GM18508 (cell line): ENCODE data around the gene CERS2.

Source experiments
- ATAC-seq: cut with Tn5 transposase; IDR thresholded peaks from one replicate; pipeline ENCODE4 v1.9.1; 2021; ENCODE audit warnings: moderate number of reproducible peaks; ENCODE audit not compliant: insufficient read depth, unreplicated experiment

CERS2 gene, protein sequence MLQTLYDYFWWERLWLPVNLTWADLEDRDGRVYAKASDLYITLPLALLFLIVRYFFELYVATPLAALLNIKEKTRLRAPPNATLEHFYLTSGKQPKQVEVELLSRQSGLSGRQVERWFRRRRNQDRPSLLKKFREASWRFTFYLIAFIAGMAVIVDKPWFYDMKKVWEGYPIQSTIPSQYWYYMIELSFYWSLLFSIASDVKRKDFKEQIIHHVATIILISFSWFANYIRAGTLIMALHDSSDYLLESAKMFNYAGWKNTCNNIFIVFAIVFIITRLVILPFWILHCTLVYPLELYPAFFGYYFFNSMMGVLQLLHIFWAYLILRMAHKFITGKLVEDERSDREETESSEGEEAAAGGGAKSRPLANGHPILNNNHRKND

DNA sequence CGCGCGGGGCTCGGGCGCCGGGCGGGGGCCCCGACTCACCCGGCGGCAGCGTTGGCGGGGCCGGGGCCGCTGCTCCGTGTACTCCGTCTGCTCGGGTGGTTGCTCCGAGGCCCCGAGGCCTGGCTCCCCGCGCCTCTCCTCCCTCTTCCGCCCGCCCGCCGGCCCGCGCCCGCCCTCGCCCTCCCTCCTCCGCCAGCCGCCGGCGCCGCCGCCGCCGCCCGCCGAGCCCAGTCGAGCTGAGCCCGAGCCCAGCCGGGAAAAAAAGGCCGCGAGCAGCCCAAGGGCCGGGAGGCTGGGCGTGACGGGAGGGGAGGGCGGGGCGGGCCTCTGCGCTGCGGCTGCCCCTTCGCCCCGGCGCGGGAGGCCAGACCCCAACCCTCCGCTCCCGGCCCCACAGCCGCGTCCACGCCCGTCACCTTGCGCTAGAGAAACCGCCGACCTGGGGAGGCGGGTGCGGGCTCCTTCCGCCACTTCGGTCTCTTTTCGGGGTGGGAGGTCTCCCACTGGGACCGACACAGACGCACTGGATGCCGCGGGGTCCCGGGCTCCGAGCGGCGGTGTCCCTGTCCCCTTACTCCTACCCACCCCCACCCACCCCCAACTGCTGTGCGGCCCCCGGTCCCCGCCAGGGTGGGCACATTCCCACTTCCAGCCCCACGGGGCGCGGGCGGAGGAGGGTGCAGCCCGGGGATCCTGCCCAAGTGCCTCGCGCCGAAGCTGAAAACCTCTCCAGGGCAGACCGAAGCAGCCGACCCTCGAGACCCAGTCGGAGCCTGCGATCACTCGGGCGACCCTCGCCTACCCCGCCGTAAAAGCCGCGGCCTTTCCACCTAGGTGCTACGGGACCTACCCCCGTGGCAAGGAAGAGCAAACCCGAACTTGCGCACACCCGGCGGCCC lies at the start of gene CERS2:
Gene CERS2 (minus strand): TSS at position 256 of the 899 bp plus-strand sequence. CDS start 5,745 bp downstream, outside the sequence.
- ATAC-seq: no peak

DNA sequence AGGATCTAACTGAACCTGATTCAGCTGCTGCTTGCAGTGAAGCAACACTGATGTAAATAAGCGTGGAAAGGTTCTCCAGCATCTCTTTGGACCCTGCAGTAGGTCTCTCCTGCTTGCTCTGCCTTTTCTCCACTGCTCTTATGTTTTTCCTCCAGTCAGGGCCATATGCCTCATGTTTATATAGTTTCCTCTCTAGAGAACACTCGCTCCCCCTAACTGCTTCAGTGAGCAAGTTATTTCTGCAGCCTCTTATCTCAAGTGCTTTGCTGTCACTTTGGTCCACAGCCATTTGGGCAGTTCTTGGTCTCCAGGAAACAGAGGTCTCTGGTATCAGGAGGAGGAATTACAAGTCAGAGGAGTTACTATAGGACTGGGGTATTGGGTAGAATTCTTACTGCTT lies 38.9 kb upstream of the CERS2 start:
- ATAC-seq: no peak

DNA sequence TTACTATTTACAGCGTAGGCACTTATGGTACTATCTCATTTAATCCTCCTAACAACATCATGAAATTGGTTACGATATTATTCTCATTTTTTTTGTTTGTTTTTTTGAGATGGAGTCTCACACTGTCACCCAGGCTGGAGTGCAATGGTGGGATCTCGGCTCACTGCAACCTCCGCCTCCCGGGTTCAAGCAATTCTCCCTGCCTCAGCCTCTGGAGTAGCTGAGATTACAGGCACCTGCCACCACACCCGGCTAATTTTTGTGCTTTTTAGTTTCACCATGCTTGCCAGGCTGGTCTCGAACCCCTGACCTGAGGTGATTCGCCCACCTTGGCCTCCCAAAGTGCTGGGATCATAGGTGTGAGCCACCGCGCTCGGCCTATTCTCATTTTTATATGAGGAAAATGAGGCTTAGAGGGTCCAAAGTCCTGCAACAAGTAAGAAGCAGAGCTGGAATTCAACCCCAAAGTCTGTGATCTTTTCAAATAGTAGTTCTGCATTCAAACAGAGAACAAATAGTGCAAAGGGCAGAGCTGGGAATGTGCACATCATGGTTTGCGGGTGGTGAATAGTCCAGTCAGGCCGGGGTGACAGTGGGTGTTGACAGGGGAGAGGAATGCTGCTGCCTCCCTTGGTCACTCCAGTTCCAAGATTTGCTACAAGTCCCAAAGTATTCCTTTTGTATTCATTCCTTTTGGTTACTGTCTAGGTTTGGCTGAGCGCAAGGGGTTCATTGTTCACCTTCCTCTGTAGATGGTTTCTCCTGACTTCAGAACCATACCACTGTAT lies 38.2 kb upstream of the CERS2 start:
- no peak for ATAC-seq

DNA sequence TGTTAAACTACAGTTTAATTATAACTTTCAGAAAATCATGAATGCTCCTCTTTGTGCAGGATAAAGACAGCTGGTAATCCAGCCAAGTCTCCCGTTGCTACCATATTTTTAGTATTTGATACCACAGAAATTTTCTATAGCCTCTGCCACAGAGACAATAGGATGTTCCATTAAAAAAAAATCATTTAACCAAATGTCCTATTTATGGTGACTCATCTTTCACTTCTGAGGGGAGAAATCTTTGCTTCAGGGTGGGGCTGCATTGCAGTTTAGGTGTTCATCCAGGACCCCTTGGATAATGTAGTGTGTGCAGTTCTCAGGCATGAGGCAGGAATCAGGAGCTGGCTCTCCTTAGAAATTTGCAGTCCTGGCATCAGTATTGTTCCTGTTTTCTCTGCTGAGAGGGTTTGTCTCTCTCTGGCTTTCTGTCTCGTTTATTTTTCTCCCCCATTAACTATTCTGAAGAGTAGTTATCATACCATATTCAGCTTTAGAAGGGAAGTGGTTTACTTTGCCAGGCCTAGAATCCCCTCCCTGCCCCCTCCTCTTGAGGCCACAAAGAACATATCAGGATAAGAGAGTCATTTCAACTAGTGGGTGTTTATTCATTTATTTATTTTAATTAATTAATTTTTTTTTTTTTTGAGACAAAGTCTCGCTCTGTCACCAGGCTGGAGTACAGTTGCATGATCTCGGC lies 36.7 kb upstream of the CERS2 start:
- no peak for ATAC-seq

DNA sequence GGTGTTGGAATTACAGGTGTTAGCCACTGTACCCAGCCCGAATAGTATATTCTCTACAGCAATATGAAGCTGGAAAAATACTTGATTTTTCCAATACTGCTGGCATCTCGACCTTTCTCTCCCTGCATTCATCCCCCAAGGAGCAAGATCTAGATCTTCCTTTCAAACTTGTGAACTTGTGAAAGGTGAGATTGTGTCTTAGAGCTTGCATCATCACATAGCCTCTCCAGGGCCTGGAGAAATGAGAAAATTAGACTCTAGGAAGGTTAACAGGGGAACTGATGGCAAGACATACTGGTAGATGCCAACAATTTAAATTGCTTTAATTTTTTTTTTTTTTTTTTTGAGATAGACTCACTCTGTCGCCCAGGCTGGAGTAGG lies 35.7 kb upstream of the CERS2 start:
- ATAC-seq: no peak

DNA sequence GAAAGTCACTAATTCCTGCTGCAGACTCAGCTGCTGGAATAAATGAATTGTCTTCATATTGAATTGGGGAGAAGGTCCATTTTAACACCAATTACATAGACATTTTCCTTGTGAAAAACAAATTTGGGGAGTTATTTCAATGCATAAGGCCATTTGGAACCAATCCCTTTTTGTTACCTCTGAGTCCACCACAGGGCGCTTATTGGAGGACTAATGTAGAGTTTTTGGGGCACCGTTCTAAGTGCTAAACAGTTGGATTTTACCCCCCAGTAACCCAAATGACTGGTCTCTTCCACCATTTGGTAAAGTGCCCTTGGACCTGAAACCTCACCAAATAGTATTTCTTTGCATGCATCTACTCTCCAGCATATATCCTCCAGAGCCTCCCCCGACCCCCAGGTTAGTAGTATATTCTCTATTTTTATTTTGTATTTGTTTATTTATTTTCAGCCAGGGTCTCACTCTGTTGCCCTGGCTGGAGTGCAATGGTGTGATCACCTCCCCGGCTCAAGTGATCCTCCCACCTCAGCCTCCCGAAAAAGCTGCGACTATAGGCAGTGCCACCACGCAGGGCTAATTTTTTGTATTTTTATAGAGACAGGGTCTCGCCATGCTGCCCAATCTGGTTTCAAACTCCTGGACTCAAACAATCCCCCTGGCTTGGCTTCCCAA lies 35.2 kb upstream of the CERS2 start:
- ATAC-seq: no peak

DNA sequence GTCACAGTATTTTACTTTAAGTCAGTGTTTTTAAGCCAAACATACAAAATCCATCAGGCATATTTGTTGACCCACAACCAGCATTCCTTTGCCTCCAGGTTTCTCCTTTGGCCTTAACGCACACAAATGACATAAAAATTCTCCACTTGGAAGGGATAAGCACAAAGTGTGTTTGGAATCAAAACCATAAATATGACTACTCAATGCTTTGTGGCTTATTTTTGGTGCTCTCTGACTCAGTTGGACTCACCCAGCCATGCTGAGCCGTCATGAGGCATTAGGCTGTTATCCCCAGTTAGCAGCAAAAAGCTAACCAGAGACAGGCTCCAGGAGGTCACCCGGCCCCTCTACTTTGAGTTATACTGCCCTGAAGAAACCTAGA lies 34.6 kb upstream of the CERS2 start:
- no peak for ATAC-seq

DNA sequence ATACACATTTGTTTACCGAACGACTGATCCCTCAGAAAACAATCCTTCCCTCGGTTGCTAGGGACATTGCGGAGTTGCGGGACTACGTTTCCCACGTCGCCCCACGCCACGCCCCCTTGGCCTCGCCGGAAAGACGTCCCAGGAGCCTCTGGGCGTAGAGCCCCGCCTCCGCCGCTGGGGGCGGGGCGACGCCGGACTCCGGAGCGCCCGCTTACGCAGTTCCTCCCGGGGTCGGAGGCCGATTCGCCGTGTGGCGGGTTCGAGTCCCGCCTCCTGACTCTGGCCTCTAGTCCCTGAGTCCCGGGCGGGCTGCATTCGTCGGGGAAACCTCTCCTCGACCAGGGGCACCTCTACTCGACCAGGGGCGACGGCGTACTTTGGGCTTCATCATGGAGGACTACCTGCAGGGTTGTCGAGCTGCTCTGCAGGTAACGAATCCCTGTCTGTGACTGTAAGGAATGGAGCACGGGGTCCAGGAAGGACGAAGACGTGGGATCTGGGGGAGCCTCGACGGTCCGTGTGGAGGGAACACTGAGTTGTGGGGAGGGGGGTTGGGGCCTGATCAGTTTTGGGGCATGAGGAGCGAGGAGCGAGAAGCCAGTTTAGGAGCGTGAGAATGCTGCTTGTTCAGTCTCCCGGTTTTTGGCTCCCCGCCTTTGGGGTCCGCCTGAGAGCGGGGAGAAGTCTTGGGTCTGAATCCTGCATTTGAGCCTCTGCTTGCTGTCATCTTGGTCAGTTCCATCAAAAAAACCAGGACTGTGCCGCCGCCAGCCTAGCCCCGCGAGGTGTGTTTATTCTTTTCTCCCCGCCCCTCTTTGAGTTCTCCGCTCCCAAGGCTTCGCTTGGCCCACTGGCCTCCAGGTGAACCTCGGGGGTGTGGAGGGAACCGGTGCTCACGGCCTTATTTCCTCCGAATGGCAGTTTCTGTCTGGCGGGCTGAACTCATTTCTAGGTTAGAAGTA lies 33.9 kb upstream of the CERS2 start, which contains the start of gene PRUNE1:
Gene PRUNE1 (plus strand): TSS at position 206 of the 962 bp plus-strand sequence. CDS start 184 bp downstream, at position 390.
- ATAC-seq: no peak

DNA sequence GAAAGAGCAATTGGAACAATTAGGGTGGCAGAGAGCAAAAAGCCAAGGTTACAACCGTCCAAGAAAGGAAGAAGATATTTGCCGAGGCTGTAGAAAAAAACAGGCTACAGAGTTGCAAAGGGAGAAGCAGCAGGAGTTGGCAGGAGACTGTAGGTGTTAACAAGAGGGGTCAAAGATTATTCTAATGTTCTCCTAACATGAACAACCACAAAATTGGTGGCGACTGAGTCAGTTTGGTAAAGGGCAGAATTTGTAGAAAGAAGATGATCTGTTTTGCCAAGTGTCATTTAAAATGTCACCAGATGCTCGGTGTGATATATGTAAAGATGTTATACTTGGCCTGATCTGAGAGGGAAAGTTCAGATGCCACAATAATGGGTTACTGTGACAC lies 33.2 kb upstream of the CERS2 start:
- no peak for ATAC-seq

DNA sequence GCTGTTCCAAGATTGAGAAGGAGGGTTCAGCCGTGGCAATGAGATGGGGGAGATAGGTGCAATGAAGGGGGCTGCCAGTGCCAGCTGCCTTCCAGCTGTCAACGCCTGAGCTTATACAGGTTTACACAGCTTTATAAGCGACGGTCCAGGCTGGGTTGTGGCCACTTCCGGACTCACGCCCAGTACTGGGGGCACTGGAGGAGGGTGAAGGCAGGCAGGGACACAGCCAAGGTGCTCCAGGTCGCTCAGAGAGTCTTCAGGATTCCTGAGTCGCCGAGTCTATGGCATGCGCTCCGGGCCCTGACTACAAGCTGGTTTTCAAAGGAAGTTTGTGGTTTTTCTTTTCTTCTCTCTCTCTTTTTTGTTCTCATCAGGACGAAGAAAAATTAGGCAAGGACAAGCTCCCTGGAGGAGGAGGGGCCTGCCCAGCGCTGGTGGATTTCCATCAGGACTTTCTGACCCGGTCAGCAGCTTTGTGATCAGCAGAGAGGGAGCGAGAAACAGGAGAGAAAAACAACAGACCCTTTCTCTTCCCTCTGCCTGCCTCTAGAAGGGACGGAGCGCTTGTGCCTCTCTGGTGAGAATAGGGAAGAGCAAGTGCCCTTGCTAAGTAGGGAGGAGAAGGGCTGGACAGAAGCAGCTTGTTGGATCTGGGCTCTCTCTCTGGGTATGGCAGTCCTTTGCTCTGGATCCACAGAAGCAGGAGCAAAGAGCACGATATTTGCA lies 31.9 kb upstream of the CERS2 start, which contains the start of gene MINDY1:
Gene MINDY1 (minus strand): TSS at position 576 of the 726 bp plus-strand sequence. CDS start 4,285 bp downstream, outside the sequence.
- ATAC-seq: no peak

DNA sequence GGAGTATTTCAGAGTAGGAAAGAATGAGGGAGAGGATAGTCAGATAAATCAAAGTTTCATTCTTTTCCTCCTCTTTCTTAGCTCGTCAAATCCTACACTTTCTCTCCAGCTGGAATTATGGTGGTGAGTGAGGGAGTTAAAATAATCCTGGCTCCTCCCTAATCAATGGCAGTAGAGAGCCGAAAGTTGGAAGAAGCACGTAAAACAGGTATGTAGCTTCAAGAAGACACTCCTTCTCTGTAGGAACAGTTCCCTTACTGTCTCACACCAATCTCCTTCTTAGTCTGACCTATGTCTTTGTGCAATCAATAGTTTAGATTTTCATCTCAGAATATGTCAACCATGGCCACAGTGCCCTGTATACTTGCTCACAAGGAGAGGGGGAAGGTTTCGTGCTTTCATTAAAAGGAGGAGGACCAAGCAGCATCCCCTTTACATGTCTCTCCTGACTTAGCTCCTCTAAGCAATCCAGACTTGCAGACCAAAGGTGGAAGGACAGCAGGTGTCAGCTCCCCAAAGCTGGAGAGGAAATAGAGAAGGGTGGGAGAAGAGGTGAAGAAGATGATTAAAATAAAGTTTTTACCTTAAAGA lies 31.2 kb upstream of the CERS2 start:
- no peak for ATAC-seq

DNA sequence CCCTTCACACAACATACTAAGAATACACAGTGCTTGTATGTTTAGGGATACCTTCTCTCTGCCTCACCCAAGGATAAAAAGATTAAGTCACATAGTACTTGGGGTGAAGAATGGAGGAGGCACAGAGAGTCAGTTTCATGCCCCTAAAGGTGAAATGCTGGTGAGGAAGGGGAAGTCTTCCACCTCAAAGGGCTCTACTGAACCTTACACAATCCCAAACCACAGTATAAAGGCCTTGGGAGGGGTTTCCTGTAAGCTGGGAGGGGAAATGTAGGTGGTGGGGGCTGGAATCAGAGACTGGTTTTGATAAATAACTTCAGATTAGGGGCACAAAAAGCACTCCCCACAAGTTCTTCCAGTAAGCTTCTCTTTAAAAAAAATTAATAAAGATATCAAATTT lies 28.5 kb upstream of the CERS2 start:
- ATAC-seq: no peak

DNA sequence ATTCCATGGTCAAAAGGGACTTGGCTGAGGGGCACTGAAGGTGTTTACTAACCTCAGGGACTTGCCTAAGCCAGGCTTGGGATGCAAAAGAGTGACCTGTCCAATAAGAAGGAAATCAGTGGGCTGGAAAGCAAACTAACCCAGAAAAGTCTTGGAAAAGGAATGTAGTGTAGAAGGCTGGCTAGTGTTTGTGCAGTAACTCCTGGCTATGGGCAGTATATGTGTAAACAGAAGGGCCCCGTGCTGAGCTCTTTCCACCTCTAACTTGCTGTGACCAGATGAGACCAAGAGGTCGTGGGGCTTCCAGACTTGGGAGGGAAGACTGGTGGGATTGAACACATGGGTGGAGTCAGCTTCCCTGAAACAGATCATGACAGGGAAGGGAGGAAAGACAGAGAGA lies 28.0 kb upstream of the CERS2 start:
- no peak for ATAC-seq

DNA sequence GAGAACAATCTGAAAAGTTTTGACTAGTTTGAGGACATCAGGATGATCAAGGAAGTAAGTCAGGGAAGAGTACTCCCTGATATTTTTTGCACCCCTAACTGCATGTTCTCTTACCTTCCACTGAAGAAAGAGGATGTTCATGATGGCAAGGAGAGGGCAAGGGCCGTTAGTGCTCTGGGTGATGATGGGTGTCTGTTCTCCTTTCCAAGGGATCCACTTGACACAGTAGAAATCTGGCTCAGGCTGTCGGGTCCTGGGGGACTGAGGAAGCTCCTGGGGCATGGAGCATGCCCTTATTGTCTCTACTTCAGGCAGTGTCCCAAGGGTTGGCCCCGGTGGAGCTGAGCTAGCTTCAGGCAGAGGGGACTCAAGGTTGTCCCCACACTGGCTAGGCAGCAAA lies 27.4 kb upstream of the CERS2 start:
- ATAC-seq: no peak

DNA sequence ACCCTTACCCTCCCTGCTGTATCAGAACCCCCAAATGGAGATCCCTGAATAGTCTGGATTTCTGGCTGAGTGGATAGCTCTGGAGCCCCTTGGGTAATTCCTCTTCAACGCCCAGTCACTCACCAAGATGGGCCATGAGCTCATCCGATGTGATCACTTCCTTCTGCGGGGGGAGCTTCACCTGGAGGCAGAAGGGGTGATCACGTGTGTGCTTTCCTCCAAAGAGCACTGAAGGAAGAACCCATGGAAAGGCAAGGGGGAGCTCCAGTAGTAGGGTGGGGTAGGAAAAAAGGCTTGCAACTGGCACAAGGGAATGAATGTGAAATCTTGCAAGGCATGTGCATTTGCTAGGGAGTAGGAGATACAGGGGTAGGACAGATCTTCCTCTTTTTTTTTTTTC lies 27.0 kb upstream of the CERS2 start:
- no peak for ATAC-seq

DNA sequence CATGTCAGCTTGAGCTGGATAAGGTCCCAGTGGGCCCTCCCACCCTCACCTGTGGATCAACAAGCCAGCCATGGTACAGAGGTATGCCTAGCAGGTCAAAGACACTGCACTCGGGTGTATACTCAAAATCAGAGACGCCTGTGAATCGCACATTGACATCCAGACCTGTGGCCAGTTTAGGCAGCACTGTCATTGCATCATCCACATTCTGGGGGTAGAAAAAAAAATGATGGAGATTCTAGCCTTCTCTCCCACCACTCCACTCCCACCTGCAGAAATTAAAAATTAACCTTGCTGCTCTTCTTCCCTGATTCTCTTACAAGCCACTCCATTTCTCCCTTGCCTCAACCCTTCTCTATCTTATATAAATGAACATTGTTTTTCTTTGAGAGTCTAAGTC lies 25.8 kb upstream of the CERS2 start:
- no peak for ATAC-seq

DNA sequence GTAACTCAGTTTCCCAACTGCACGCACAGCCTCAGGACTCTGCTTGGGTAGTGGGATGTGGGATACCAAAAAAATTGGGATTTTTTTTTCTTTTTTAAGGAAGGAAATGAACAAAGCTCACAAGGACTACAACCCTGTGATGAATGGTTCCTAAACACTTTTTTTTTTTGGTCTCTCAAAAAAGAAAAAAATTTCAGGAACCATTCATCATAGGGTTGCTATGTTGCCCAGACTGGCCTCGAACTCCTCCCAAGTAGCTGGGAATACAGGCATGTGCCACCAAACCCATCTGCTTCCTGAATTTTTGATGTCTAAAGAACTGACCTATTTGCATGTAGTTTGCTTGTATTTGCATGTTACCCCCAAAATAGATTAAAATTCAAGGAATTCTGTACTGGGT lies 25.3 kb upstream of the CERS2 start:
- ATAC-seq: no peak
